PFSK-1 (cell line): ENCODE measurements around the gene PTPRK.

Source experiments
- FOXP2 ChIP-seq: optimal IDR thresholded peaks from 2 replicates; pipeline ENCODE3; 2011; ENCODE audit warnings: borderline replicate concordance, control low read depth, inconsistent platforms; ENCODE audit not compliant: insufficient read depth; ENCODE audit errors: extremely low read length, extremely low read depth
- POLR2AphosphoS5 ChIP-seq: IDR thresholded peaks from 2 replicates; pipeline ENCODE4 v1.6.1; 2012; ENCODE audit warnings: low read depth, mild to moderate bottlenecking, control low read depth, low read length, moderate library complexity
- SIN3A ChIP-seq: IDR thresholded peaks from 2 replicates; pipeline ENCODE4 v1.6.1; 2012; ENCODE audit warnings: mild to moderate bottlenecking, low read length, moderate library complexity, borderline replicate concordance; ENCODE audit not compliant: insufficient read depth
- TAF1 ChIP-seq: IDR thresholded peaks from 2 replicates; pipeline ENCODE4 v1.6.1; 2012; ENCODE audit warnings: low read length, control low read depth, borderline replicate concordance; ENCODE audit not compliant: insufficient read depth
- TF ChIP-seq, protein P1 (sequence below), 2 experiments: IDR thresholded peaks; 2 replicates each; pipeline versions ENCODE4 v1.6.1 to v1.8.0; 2011 to 2012; ENCODE audit warnings: low read depth in 2 of 2, low read length in 2 of 2, control low read depth in 1 of 2, inconsistent platforms in 1 of 2, mild to moderate bottlenecking in 1 of 2, moderate library complexity in 1 of 2; ENCODE audit not compliant: insufficient read depth in 1 of 2

Gene PTPRK

GRCh38 chr6:127971945-127972391 is 548.4 kb downstream of the PTPRK start:
- TF ChIP-seq FOXP2, result no peak
- TF ChIP-seq, protein P1, sequence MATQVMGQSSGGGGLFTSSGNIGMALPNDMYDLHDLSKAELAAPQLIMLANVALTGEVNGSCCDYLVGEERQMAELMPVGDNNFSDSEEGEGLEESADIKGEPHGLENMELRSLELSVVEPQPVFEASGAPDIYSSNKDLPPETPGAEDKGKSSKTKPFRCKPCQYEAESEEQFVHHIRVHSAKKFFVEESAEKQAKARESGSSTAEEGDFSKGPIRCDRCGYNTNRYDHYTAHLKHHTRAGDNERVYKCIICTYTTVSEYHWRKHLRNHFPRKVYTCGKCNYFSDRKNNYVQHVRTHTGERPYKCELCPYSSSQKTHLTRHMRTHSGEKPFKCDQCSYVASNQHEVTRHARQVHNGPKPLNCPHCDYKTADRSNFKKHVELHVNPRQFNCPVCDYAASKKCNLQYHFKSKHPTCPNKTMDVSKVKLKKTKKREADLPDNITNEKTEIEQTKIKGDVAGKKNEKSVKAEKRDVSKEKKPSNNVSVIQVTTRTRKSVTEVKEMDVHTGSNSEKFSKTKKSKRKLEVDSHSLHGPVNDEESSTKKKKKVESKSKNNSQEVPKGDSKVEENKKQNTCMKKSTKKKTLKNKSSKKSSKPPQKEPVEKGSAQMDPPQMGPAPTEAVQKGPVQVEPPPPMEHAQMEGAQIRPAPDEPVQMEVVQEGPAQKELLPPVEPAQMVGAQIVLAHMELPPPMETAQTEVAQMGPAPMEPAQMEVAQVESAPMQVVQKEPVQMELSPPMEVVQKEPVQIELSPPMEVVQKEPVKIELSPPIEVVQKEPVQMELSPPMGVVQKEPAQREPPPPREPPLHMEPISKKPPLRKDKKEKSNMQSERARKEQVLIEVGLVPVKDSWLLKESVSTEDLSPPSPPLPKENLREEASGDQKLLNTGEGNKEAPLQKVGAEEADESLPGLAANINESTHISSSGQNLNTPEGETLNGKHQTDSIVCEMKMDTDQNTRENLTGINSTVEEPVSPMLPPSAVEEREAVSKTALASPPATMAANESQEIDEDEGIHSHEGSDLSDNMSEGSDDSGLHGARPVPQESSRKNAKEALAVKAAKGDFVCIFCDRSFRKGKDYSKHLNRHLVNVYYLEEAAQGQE (IDR thresholded peaks at IDR 0.05; ENCODE audit: insufficient read depth in 1 of 2, low read depth in 2 of 2, low read length in 2 of 2), result no peak
- TF ChIP-seq POLR2AphosphoS5, result no peak
- TF ChIP-seq SIN3A, result no peak
- no peak for TF ChIP-seq TAF1

- TF ChIP-seq FOXP2 (no peak), TAF1 (no peak), POLR2AphosphoS5 (no peak)
- TF ChIP-seq, protein P1 (IDR thresholded peaks at IDR 0.05; ENCODE audit: insufficient read depth in 1 of 2, low read depth in 2 of 2, low read length in 2 of 2), result no peak
Measured at GRCh38 chr6:127971386-127971785, 549.0 kb downstream of the PTPRK start.

DNA sequence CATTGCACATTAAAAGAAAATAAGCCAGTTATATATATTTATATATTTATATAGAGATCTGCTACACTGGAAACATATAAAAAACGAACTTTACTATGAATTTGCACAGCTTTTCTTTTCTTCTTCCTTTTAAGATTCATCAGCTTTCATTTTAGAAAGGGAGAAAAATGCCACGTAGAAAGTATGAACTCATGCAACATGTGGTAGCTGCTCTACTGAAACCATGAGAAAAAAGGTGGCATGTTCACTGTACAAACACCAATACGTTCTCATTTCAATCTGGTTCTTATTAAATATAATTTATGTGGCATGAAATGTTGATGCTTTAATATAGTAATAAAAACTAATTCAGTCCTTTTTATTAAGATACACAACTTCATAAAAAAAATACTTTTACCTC is 550.7 kb downstream of the PTPRK start:
- TF ChIP-seq TAF1, result no peak
- no peak for TF ChIP-seq FOXP2
- TF ChIP-seq, protein P1 (IDR thresholded peaks at IDR 0.05; ENCODE audit: insufficient read depth in 1 of 2, low read depth in 2 of 2, low read length in 2 of 2), result no peak
- no peak for TF ChIP-seq POLR2AphosphoS5
- TF ChIP-seq SIN3A, result no peak

- TF ChIP-seq SIN3A, result no peak
- TF ChIP-seq TAF1, result no peak
- TF ChIP-seq, protein P1 (IDR thresholded peaks at IDR 0.05; ENCODE audit: insufficient read depth in 1 of 2, low read depth in 2 of 2, low read length in 2 of 2), result no peak
- no peak for TF ChIP-seq FOXP2
- no peak for TF ChIP-seq POLR2AphosphoS5
Measured at GRCh38 chr6:127968394-127968793, 552.0 kb downstream of the PTPRK start.

DNA sequence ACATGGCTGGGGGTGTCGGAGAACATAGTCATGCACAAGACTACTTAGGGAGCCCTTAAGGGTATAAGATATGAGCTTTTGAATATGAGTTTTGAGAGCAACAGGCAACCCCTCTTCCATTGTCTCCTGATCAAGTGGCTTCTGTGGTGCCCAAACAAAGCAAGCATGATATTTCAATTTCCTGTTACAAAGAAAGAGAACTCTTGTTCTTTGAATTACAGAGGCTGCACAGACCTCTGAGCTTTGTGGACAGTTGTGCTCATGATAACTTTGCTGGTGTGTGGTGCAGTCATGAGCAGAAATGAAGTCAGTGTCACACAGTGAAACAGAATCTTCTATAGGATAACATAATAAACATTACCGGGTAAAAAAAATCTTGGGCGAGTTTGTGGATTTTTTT is 552.7 kb downstream of the PTPRK start:
- TF ChIP-seq, protein P1 (IDR thresholded peaks at IDR 0.05; ENCODE audit: insufficient read depth in 1 of 2, low read depth in 2 of 2, low read length in 2 of 2), result no peak
- TF ChIP-seq FOXP2, result no peak
- no peak for TF ChIP-seq POLR2AphosphoS5
- no peak for TF ChIP-seq TAF1
- no peak for TF ChIP-seq SIN3A
